ENCODE results near the gene DENND1A.

The DENND1A gene

GRCh38 chr9:123478967-123479602 lies 450.8 kb downstream of the DENND1A start:
- no peak for DNase-seq

- DNase-seq: no peak
Measured at GRCh38 chr9:123478160-123478559, 451.8 kb downstream of the DENND1A start.

- no peak for DNase-seq
Measured at GRCh38 chr9:123475407-123475806, 454.5 kb downstream of the DENND1A start.

- DNase-seq: no peak
Measured at GRCh38 chr9:123472862-123473614, 456.9 kb downstream of the DENND1A start.

GRCh38 chr9:123471843-123472570 lies 457.9 kb downstream of the DENND1A start:
- no peak for DNase-seq

GRCh38 chr9:123470991-123471770 lies 458.7 kb downstream of the DENND1A start:
- no peak for DNase-seq

GRCh38 chr9:123470121-123470782 lies 459.7 kb downstream of the DENND1A start:
- no peak for DNase-seq

GRCh38 chr9:123469282-123469681 lies 460.6 kb downstream of the DENND1A start:
- no peak for DNase-seq

GRCh38 chr9:123468541-123468940 lies 461.4 kb downstream of the DENND1A start:
- DNase-seq: no peak

- no peak for DNase-seq
Measured at GRCh38 chr9:123465304-123465703, 464.6 kb downstream of the DENND1A start.

GRCh38 chr9:123460091-123460490 lies 469.8 kb downstream of the DENND1A start:
- DNase-seq: no peak

- no peak for DNase-seq
Measured at GRCh38 chr9:123457583-123457982, 472.3 kb downstream of the DENND1A start.

GRCh38 chr9:123456011-123456410 lies 473.9 kb downstream of the DENND1A start:
- no peak for DNase-seq

GRCh38 chr9:123455187-123455586 lies 474.7 kb downstream of the DENND1A start:
- no peak for DNase-seq

- DNase-seq: no peak
Measured at GRCh38 chr9:123454361-123454760, 475.6 kb downstream of the DENND1A start.

- no peak for DNase-seq
Measured at GRCh38 chr9:123453831-123454321, 476.1 kb downstream of the DENND1A start.

GRCh38 chr9:123453076-123453667 lies 476.8 kb downstream of the DENND1A start:
- DNase-seq: no peak

- no peak for DNase-seq
Measured at GRCh38 chr9:123450996-123451395, 478.9 kb downstream of the DENND1A start.

- DNase-seq: no peak
Measured at GRCh38 chr9:123450098-123450770, 479.7 kb downstream of the DENND1A start.

- no peak for DNase-seq
Measured at GRCh38 chr9:123447934-123448646, 481.8 kb downstream of the DENND1A start.

All from NCI-H1048 (cell line).